ENCODE data around the gene ITGA1.
"Not testable (repeated sequence)": the region's sequence is repeated elsewhere in the genome, so short reads cannot be mapped to it uniquely, and the experiment has no call there.

The ITGA1 gene

DNA sequence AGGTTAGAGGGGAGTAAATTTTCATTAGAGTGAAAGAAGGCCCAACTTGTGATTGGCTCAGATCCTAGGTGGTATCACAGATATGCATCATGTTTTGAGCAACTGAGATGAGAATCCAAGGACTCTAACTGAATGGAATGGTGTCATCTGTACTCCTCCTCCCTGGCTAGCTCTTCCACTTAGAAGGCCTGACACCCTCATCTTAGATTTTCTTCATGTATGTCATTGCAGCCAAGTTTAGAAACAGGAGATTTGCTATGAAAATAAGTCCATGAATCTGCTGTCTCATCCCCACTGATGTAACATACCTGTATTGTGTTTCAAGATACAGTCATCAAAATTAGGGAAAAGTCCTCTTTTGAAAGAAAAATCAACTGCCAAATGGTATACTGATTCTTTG is 54.4 kb downstream of the ITGA1 start:
- no peak overlapping the region for H3K4me3 ChIP-seq (ENCODE audit: low read depth, low read length)
- TF ChIP-seq CTCF (IDR thresholded peaks at IDR 0.05; ENCODE audit: insufficient read depth, low read depth, low read length, missing control alignments): no peak
- DNase-seq (ENCODE audit: low read depth): no peak

DNA sequence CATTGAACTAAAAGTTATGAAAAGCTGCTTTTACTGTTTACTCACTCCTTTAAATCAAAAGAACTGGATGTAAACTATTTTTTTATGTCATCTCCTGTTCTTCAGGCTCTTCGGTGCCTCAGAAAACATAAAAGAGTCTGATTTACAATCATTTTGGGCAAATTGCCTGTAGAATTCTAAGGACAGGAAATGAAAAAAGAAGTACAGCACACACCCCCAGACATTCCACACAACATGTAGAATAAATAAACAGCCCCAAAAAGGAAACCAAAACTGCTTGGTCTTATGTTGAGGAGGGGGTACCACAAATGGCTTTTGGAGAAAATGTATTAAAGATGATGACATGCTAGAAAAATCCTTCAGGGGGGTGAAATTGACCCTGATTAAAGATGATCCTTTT is 57.2 kb downstream of the ITGA1 start:
- TF ChIP-seq CTCF (IDR thresholded peaks at IDR 0.05; ENCODE audit: insufficient read depth, low read depth, low read length, missing control alignments): no peak
- no peak overlapping the region for H3K4me3 ChIP-seq (ENCODE audit: low read depth, low read length)
- no peak for DNase-seq (ENCODE audit: low read depth)

- no peak overlapping the region for H3K4me3 ChIP-seq (ENCODE audit: low read depth, low read length)
- no peak for TF ChIP-seq CTCF (IDR thresholded peaks at IDR 0.05; ENCODE audit: insufficient read depth, low read depth, low read length, missing control alignments)
- DNase-seq (ENCODE audit: low read depth): no peak
Measured at GRCh38 chr5:52846182-52846842, 58.6 kb downstream of the ITGA1 start.

- not testable (repeated sequence) for H3K4me3 ChIP-seq (ENCODE audit: low read depth, low read length); DNase-seq (ENCODE audit: low read depth)
Measured at GRCh38 chr5:52848688-52849087, 61.0 kb downstream of the ITGA1 start.

GRCh38 chr5:52849544-52849943 is 61.8 kb downstream of the ITGA1 start:
- DNase-seq (ENCODE audit: low read depth): no peak
- H3K4me3 ChIP-seq (ENCODE audit: low read depth, low read length): no peak overlapping the region
- TF ChIP-seq CTCF (IDR thresholded peaks at IDR 0.05; ENCODE audit: insufficient read depth, low read depth, low read length, missing control alignments): no peak

GRCh38 chr5:52853650-52854049 is 65.9 kb downstream of the ITGA1 start:
- no peak for TF ChIP-seq CTCF (IDR thresholded peaks at IDR 0.05; ENCODE audit: insufficient read depth, low read depth, low read length, missing control alignments)
- no peak overlapping the region for H3K4me3 ChIP-seq (ENCODE audit: low read depth, low read length)
- no peak for DNase-seq (ENCODE audit: low read depth)

DNA sequence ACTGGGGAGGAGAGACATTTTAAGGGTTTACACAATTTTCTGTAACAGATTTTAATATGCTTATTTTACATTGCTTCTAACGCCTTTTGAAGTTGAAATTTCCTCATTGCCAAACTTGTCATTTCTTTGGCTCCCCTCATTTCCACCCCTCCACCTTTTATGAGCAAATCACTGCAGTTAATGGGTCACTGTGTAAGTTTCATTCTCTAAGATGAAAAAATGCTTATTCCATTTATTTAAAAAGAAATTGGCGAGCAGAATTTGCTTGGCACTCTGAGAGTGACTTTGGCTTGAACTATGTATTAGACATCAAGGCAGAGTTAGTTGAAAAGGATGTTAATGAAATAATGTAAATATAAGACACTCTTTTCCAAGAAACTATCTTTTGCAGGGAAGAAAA is 66.6 kb downstream of the ITGA1 start:
- no peak overlapping the region for H3K4me3 ChIP-seq (ENCODE audit: low read depth, low read length)
- TF ChIP-seq CTCF (IDR thresholded peaks at IDR 0.05; ENCODE audit: insufficient read depth, low read depth, low read length, missing control alignments): no peak
- no peak for DNase-seq (ENCODE audit: low read depth)
